Measurements from ENCODE around the gene C19orf12. TPM values are rescaled to one million over a fixed set of nuclear protein-coding genes. Genes with fewer than 3 reads are reported as not detected.

Gene C19orf12
- total and polyA plus RNA-seq, 7 experiments from 2014 or later: 17.6 to 51.5 (median 23.3) TPM

GRCh38 chr19:29665826-29666577, 49.1 kb downstream of the C19orf12 start:
- ChIA-PET POLR2A (interaction anchor here (0.8 to 9.7 kb wide), 14 partner anchors 10 to 276 kb away, joined by 3 to 150 read pairs (median 8); partner anchors contain the start of genes C19orf12, POP4 and URI1), CTCF (interaction anchor here (0.8 to 5.5 kb wide), 14 partner anchors 10 to 60 kb away, joined by 3 to 62 read pairs (median 5); partner anchors contain the start of genes C19orf12 and POP4)
- intact Hi-C loops (cut with micrococcal nuclease): loop anchor here (1.0 to 2.0 kb wide), 5 partner anchors 7 to 49 kb away; partner anchors contain the start of gene C19orf12 (in 1 of the 2)
- H3K27me3 ChIP-seq (ENCODE audit: control insufficient read depth in 2 of 2, insufficient read depth in 2 of 2, low read length in 2 of 2): no peaks in the 10 kb centered on the region
- peak overlapping the region; percentile 62 for H3K4me3 ChIP-seq (ENCODE audit: low read length)
- Mint-ChIP-seq H3K4me1 (peaks cover 35 to 80% (median 69%) of the 10 kb centered on the region in 7 donors), H3K27ac (peak overlapping the region; percentile 88 to 100 (median 97)), H3K36me3 (peaks cover 0 to 34% (median 6%) of the 10 kb centered on the region in 5 donors), H3K4me3 (peak overlapping the region; percentile 89 to 98 (median 93)), H3K9me3 (no peaks in the 10 kb centered on the region), H3K27me3 (no peaks in the 10 kb centered on the region)
- DNase-seq (peak in 2 of 9 donors; percentile 35 to 48), ATAC-seq (no peak)
- H3K36me3 ChIP-seq (ENCODE audit: control insufficient read depth in 2 of 3, insufficient read depth in 3 of 3, low read length in 3 of 3): peaks cover 0 to 7% (median 0%) of the 10 kb centered on the region in 3 experiments
- no peaks in the 10 kb centered on the region for H3K9me3 ChIP-seq (ENCODE audit: control insufficient read depth in 2 of 3, low read length in 3 of 3)
- peak overlapping the region; percentile 94 for H3K27ac ChIP-seq (ENCODE audit: low read depth, low read length)
- H3K4me1 ChIP-seq (ENCODE audit: control insufficient read depth in 2 of 2, insufficient read depth in 2 of 2, low read length in 2 of 2): peaks cover 39 to 55% of the 10 kb centered on the region in 2 donors

GRCh38 chr19:29665215-29665825, 49.7 kb downstream of the C19orf12 start, which contains the start of gene PLEKHF1:
Gene PLEKHF1, plus strand, starts transcription at chr19:29665461. Its CDS starts 8,379 bp downstream, at chr19:29673840.
- H3K4me3 ChIP-seq (ENCODE audit: low read length): peak within 1 kb of the TSS; percentile 62
- Mint-ChIP-seq H3K27ac (peak within 1 kb of the TSS; percentile 88 to 100 (median 97)), H3K4me3 (peak within 1 kb of the TSS; percentile 89 to 98 (median 93)), H3K9me3 (peaks cover 0 to 2% (median 0%) of the 10 kb centered on the region in 11 donors), H3K4me1 (peaks cover 36 to 80% (median 71%) of the 10 kb centered on the region in 7 donors), H3K36me3 (peaks cover 0 to 29% (median 5%) of the 10 kb centered on the region in 5 donors), H3K27me3 (no peaks in the 10 kb centered on the region)
- ChIA-PET POLR2A (interaction anchor here (0.8 to 9.7 kb wide), 10 partner anchors 10 to 277 kb away, joined by 3 to 150 read pairs (median 8); partner anchors contain the start of genes C19orf12, POP4 and URI1), CTCF (interaction anchor here (0.8 to 5.5 kb wide), 11 partner anchors 8 to 59 kb away, joined by 3 to 62 read pairs (median 5); partner anchors contain the start of genes C19orf12 and POP4)
- peak within 1 kb of the TSS; percentile 94 for H3K27ac ChIP-seq (ENCODE audit: low read depth, low read length)
- peaks cover 0 to 7% (median 0%) of the 10 kb centered on the region in 3 experiments for H3K36me3 ChIP-seq (ENCODE audit: control insufficient read depth in 2 of 3, insufficient read depth in 3 of 3, low read length in 3 of 3)
- H3K27me3 ChIP-seq (ENCODE audit: control insufficient read depth in 2 of 2, insufficient read depth in 2 of 2, low read length in 2 of 2): no peaks in the 10 kb centered on the region
- peak; percentile 66 to 99 (median 79) for DNase-seq
- peak; percentile 86 for ATAC-seq
- peaks cover 33 to 55% of the 10 kb centered on the region in 2 donors for H3K4me1 ChIP-seq (ENCODE audit: control insufficient read depth in 2 of 2, insufficient read depth in 2 of 2, low read length in 2 of 2)
- H3K9me3 ChIP-seq (ENCODE audit: control insufficient read depth in 2 of 3, low read length in 3 of 3): no peaks in the 10 kb centered on the region
- intact Hi-C loops (cut with micrococcal nuclease): loop anchor here (1.0 to 2.0 kb wide), 3 partner anchors 8 to 49 kb away; partner anchors contain the start of gene C19orf12 (in 1 of the 2)

- H3K27me3 Mint-ChIP-seq: no peaks in the 10 kb centered on the region
- POLR2A ChIA-PET: interaction anchor here (0.8 to 9.7 kb wide), 6 partner anchors 11 to 277 kb away, joined by 3 to 150 read pairs (median 49); partner anchors contain the start of genes C19orf12, POP4 and URI1
- peak; percentile 14 for ATAC-seq
Observed at GRCh38 chr19:29664753-29665214, 50.3 kb downstream of the C19orf12 start.

DNA sequence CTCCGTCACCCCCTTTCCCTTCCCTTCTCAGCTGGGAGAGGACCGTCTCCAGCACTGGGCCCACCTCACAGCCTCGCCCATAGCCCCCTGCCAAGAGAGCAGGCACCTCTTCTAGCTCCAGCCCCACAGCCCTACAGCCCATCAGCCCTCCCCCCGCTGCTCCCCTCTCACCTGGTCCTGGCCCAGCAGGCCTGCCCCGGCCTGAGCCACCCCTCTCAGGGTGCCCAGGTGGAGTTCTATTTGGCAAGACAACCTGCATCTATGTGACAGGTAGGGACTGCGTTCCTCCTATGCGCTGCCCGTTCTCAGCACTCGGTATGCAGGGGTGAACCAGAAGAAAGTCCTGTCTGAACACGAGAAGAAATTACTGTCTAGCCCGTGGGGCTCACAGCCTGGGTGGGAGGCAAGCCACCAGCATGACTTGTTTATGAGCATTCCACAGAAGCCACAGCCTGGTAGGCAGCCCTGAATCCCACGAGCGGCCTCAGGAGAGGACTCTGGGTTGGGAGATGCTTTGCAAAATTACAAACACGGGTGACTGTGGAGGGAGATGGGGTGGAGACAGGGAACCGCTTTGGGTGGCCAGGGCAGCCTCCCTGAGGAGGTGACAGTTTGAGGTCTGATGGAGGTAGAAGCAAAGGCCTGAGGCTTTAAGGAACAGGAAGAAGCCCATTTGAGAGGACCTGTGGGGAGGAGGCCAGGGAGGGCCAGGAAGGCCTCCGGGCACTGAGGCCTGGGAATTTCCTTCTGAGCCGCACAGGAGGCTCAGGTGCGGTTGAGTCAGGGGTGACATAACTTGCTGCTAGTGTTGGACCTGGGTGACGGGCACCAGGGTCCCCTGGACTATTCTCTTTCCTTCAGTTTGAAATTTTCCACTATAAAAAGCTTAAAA, 51.0 kb downstream of the C19orf12 start:
- no peak for DNase-seq
- ChIA-PET CTCF (interaction anchor here (0.9 to 5.5 kb wide), 8 partner anchors 9 to 54 kb away, joined by 3 to 62 read pairs (median 5); partner anchors contain the start of gene C19orf12), POLR2A (interaction anchor here (1.6 to 9.7 kb wide), 5 partner anchors 11 to 58 kb away, joined by 7 to 150 read pairs (median 87); partner anchors contain the start of genes C19orf12 and POP4)
- Histone ChIP-seq H3K27ac (ENCODE audit: low read depth, low read length) (peak overlapping the region; percentile 94), H3K36me3 (ENCODE audit: control insufficient read depth in 2 of 3, insufficient read depth in 3 of 3, low read length in 3 of 3) (peaks cover 0 to 7% (median 0%) of the 10 kb centered on the region in 3 experiments), H3K4me3 (ENCODE audit: low read length) (peak overlapping the region; percentile 62), H3K4me1 (ENCODE audit: control insufficient read depth in 2 of 2, insufficient read depth in 2 of 2, low read length in 2 of 2) (peaks cover 20 to 49% of the 10 kb centered on the region in 2 donors), H3K27me3 (ENCODE audit: control insufficient read depth in 2 of 2, insufficient read depth in 2 of 2, low read length in 2 of 2) (no peaks in the 10 kb centered on the region), H3K9me3 (ENCODE audit: control insufficient read depth in 2 of 3, low read length in 3 of 3) (no peaks in the 10 kb centered on the region)
- no peaks in the 10 kb centered on the region for H3K27me3 Mint-ChIP-seq
- peak overlapping the region; percentile 13 to 90 (median 88) for H3K27ac Mint-ChIP-seq
- intact Hi-C loops (cut with micrococcal nuclease): loop anchor here in 1 of 2 donors (2.0 kb wide), 1 partner anchor 51 kb away; the partner anchor contains the start of gene C19orf12
- peak overlapping the region; percentile 74 to 93 (median 82) for H3K4me3 Mint-ChIP-seq
- peaks cover 0 to 2% (median 0%) of the 10 kb centered on the region in 11 donors for H3K9me3 Mint-ChIP-seq
- no peak for ATAC-seq
- peaks cover 23 to 73% (median 64%) of the 10 kb centered on the region in 7 donors for H3K4me1 Mint-ChIP-seq
- peaks cover 0 to 22% (median 0%) of the 10 kb centered on the region in 5 donors for H3K36me3 Mint-ChIP-seq

More at GRCh38 chr19:29664753-29665214, 50.3 kb downstream of the C19orf12 start:
- Histone ChIP-seq H3K27me3 (ENCODE audit: control insufficient read depth in 2 of 2, insufficient read depth in 2 of 2, low read length in 2 of 2) (no peaks in the 10 kb centered on the region), H3K4me3 (ENCODE audit: low read length) (peak overlapping the region; percentile 62), H3K9me3 (ENCODE audit: control insufficient read depth in 2 of 3, low read length in 3 of 3) (no peaks in the 10 kb centered on the region), H3K27ac (ENCODE audit: low read depth, low read length) (peak overlapping the region; percentile 94), H3K4me1 (ENCODE audit: control insufficient read depth in 2 of 2, insufficient read depth in 2 of 2, low read length in 2 of 2) (peaks cover 27 to 56% of the 10 kb centered on the region in 2 donors), H3K36me3 (ENCODE audit: control insufficient read depth in 2 of 3, insufficient read depth in 3 of 3, low read length in 3 of 3) (peaks cover 0 to 7% (median 0%) of the 10 kb centered on the region in 3 experiments)
- H3K27ac Mint-ChIP-seq: peak overlapping the region; percentile 38 to 90 (median 88)
- H3K9me3 Mint-ChIP-seq: peaks cover 0 to 2% (median 0%) of the 10 kb centered on the region in 11 donors
- H3K4me3 Mint-ChIP-seq: peak overlapping the region; percentile 74 to 93 (median 82)
- H3K36me3 Mint-ChIP-seq: peaks cover 0 to 24% (median 3%) of the 10 kb centered on the region in 5 donors
- H3K4me1 Mint-ChIP-seq: peaks cover 30 to 80% (median 71%) of the 10 kb centered on the region in 7 donors
- CTCF ChIA-PET: interaction anchor here (0.9 to 5.5 kb wide), 9 partner anchors 8 to 59 kb away, joined by 3 to 62 read pairs (median 5); partner anchors contain the start of genes C19orf12 and POP4
- no peak for DNase-seq
- intact Hi-C loops (cut with micrococcal nuclease): loop anchor here (1.0 to 2.0 kb wide), 3 partner anchors 9 to 50 kb away; partner anchors contain the start of gene C19orf12 (in 1 of the 2)
